Esophagus muscularis mucosa (tissue), 4 donors: ENCODE measurements around the gene OSBP2.

Source experiments
- EP300 ChIP-seq: sonication (generic); formaldehyde crosslinking; IDR thresholded peaks from one replicate; pipeline ENCODE4 v1.6.1; 2017; ENCODE audit warnings: antibody characterized with exemption
- POLR2A ChIP-seq: fragments of 450-650 bp; IDR thresholded peaks from one replicate; pipeline ENCODE4 v1.6.1; 2017; ENCODE audit warnings: antibody characterized with exemption, moderate library complexity, mild to moderate bottlenecking, low read depth
- POLR2AphosphoS5 ChIP-seq, 2 donors: sonication (generic); formaldehyde crosslinking; IDR thresholded peaks; one replicate each; pipeline ENCODE4 v1.6.1; 2017; ENCODE audit warnings: antibody characterized with exemption in 2 of 2
- TF ChIP-seq, protein P1 (sequence below), 3 experiments: fragments of 200-600 bp in 2 of 3; fragments of 450-650 bp in 1 of 3; sonication (generic) in 2 of 3; IDR thresholded peaks; one replicate each; pipeline ENCODE4 v1.5.1; 2017 to 2019; ENCODE audit warnings: antibody characterized with exemption in 3 of 3, mild to moderate bottlenecking in 2 of 3, moderate library complexity in 1 of 3

GRCh38 chr22:30866811-30867271 is 172.2 kb downstream of the OSBP2 start:
- TF ChIP-seq, protein P1, sequence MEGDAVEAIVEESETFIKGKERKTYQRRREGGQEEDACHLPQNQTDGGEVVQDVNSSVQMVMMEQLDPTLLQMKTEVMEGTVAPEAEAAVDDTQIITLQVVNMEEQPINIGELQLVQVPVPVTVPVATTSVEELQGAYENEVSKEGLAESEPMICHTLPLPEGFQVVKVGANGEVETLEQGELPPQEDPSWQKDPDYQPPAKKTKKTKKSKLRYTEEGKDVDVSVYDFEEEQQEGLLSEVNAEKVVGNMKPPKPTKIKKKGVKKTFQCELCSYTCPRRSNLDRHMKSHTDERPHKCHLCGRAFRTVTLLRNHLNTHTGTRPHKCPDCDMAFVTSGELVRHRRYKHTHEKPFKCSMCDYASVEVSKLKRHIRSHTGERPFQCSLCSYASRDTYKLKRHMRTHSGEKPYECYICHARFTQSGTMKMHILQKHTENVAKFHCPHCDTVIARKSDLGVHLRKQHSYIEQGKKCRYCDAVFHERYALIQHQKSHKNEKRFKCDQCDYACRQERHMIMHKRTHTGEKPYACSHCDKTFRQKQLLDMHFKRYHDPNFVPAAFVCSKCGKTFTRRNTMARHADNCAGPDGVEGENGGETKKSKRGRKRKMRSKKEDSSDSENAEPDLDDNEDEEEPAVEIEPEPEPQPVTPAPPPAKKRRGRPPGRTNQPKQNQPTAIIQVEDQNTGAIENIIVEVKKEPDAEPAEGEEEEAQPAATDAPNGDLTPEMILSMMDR (IDR thresholded peaks at IDR 0.05): no peak
- TF ChIP-seq EP300 (no peak), POLR2A (no peak), POLR2AphosphoS5 (IDR thresholded peaks at IDR 0.05) (no peak)
